GM12875 (cell line): ENCODE results near the gene CADM3.

Experiments used
- H3K4me3 ChIP-seq: one replicate; pipeline ENCODE4 v1.5.1; 2011; ENCODE audit warnings: low read depth, low read length, control low read depth
- CTCF ChIP-seq: IDR thresholded peaks from 2 replicates; pipeline ENCODE4 v1.5.1; 2011; ENCODE audit warnings: low read depth, mild to moderate bottlenecking, control low read depth, inconsistent platforms, low read length, moderate library complexity, borderline replicate concordance; ENCODE audit not compliant: insufficient read depth

Gene CADM3

GRCh38 chr1:159171254-159171687 is at the start of gene CADM3:
Gene CADM3 (plus strand): TSS chr1:159171615. CDS start chr1:159171766, 151 bp downstream.
- no peak for TF ChIP-seq CTCF
- no peak within 1 kb of the TSS for H3K4me3 ChIP-seq

- no peak for TF ChIP-seq CTCF
- H3K4me3 ChIP-seq = no peak overlapping the region
These were observed 49.3 kb upstream of the CADM3 start for GRCh38 chr1:159122005-159122621.

- TF ChIP-seq CTCF = no peak
- H3K4me3 ChIP-seq = no peak overlapping the region
These were observed 47.8 kb upstream of the CADM3 start for GRCh38 chr1:159123587-159123986.

- H3K4me3 ChIP-seq = no peak overlapping the region
- peak; percentile 75 for TF ChIP-seq CTCF
These were observed 39.0 kb upstream of the CADM3 start for GRCh38 chr1:159132271-159132881.

- TF ChIP-seq CTCF = no peak
- H3K4me3 ChIP-seq = no peak overlapping the region
These were observed 30.9 kb upstream of the CADM3 start for GRCh38 chr1:159140474-159140873.

GRCh38 chr1:159141584-159142390 is 29.6 kb upstream of the CADM3 start:
- TF ChIP-seq CTCF = no peak
- H3K4me3 ChIP-seq = no peak overlapping the region

GRCh38 chr1:159142391-159142663 is 29.1 kb upstream of the CADM3 start:
- H3K4me3 ChIP-seq = no peak overlapping the region
- TF ChIP-seq CTCF = no peak
